HEK293 (cell line): ENCODE data around the gene LAMB4.

ENCODE experiments used
- GLIS2 ChIP-seq: fragments of 450-650 bp; formaldehyde crosslinking; IDR thresholded peaks from 2 replicates; pipeline ENCODE4 v1.5.1; 2016; ENCODE audit warnings: missing biosample characterization, missing genetic modification characterization
- ZNF274 ChIP-seq, 2 experiments: fragments of 200-500 bp in 1 of 2; fragments of 450-650 bp in 1 of 2; sonication (Bioruptor generic) in 1 of 2; formaldehyde crosslinking in 1 of 2; IDR thresholded peaks; 2 replicates each; pipeline versions ENCODE4 v1.5.1 to v1.6.1; 2014 to 2016; ENCODE audit warnings: borderline replicate concordance in 1 of 2, inconsistent platforms in 1 of 2, low read length in 1 of 2, missing biosample characterization in 1 of 2, missing genetic modification characterization in 1 of 2
- ZNF670 ChIP-seq: fragments of 450-650 bp; formaldehyde crosslinking; IDR thresholded peaks from 2 replicates; pipeline ENCODE4 v1.5.1; 2016; ENCODE audit warnings: missing biosample characterization, missing genetic modification characterization, low read depth
- ZSCAN23 ChIP-seq: fragments of 450-650 bp; formaldehyde crosslinking; IDR thresholded peaks from 2 replicates; pipeline ENCODE4 v1.5.1; 2016; ENCODE audit warnings: missing biosample characterization, missing genetic modification characterization
- TF ChIP-seq, protein P1 (sequence below): fragments of 450-650 bp; formaldehyde crosslinking; IDR thresholded peaks from 2 replicates; pipeline ENCODE4 v1.5.1; 2016; ENCODE audit warnings: missing biosample characterization, missing genetic modification characterization
- TF ChIP-seq, protein P2 (sequence below): fragments of 450-650 bp; formaldehyde crosslinking; IDR thresholded peaks from 2 replicates; pipeline ENCODE4 v1.5.0; 2017; ENCODE audit warnings: missing biosample characterization, missing genetic modification characterization, borderline replicate concordance

DNA sequence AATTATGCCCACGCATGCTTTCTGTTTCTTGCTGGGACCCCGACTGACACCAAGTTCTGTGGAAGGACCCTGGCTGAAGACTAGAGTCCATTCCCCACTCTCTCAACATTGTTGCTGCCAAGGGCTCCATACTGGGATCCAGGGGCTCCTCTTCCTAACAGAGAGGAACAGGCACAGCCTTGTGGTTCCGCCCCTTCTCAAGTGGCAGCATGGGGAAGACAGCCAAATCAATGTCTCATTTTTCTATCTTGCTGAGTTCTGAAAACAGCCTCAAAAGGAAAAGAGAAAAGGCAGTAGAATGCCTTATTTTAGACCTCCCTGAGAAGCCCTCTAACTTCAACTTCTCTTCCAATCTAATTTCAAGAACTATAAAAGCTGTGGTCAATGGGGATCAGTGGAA lies 103.5 kb downstream of the LAMB4 start:
- TF ChIP-seq, protein P1, sequence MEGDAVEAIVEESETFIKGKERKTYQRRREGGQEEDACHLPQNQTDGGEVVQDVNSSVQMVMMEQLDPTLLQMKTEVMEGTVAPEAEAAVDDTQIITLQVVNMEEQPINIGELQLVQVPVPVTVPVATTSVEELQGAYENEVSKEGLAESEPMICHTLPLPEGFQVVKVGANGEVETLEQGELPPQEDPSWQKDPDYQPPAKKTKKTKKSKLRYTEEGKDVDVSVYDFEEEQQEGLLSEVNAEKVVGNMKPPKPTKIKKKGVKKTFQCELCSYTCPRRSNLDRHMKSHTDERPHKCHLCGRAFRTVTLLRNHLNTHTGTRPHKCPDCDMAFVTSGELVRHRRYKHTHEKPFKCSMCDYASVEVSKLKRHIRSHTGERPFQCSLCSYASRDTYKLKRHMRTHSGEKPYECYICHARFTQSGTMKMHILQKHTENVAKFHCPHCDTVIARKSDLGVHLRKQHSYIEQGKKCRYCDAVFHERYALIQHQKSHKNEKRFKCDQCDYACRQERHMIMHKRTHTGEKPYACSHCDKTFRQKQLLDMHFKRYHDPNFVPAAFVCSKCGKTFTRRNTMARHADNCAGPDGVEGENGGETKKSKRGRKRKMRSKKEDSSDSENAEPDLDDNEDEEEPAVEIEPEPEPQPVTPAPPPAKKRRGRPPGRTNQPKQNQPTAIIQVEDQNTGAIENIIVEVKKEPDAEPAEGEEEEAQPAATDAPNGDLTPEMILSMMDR (tag by site-specific recombination), result no peak
- no peak for TF ChIP-seq ZNF274 (IDR thresholded peaks at IDR 0.05; ENCODE audit: low read length)
- no peak for TF ChIP-seq ZNF274 (tag by site-specific recombination; IDR thresholded peaks at IDR 0.05; ENCODE audit: borderline replicate concordance)
- TF ChIP-seq, protein P2, sequence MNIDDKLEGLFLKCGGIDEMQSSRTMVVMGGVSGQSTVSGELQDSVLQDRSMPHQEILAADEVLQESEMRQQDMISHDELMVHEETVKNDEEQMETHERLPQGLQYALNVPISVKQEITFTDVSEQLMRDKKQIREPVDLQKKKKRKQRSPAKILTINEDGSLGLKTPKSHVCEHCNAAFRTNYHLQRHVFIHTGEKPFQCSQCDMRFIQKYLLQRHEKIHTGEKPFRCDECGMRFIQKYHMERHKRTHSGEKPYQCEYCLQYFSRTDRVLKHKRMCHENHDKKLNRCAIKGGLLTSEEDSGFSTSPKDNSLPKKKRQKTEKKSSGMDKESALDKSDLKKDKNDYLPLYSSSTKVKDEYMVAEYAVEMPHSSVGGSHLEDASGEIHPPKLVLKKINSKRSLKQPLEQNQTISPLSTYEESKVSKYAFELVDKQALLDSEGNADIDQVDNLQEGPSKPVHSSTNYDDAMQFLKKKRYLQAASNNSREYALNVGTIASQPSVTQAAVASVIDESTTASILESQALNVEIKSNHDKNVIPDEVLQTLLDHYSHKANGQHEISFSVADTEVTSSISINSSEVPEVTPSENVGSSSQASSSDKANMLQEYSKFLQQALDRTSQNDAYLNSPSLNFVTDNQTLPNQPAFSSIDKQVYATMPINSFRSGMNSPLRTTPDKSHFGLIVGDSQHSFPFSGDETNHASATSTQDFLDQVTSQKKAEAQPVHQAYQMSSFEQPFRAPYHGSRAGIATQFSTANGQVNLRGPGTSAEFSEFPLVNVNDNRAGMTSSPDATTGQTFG (tag by site-specific recombination), result no peak
- no peak for TF ChIP-seq GLIS2 (tag by site-specific recombination)
- no peak for TF ChIP-seq ZNF670 (tag by site-specific recombination)
- no peak for TF ChIP-seq ZSCAN23 (tag by site-specific recombination)
